ENCODE data around the gene KCNC4. TPM values are rescaled to one million over a fixed set of nuclear protein-coding genes. Genes with fewer than 3 reads are reported as not detected.

Gene KCNC4
- polyA plus RNA-seq, 3 donors: 3.7 to 4.9 (median 4.3) TPM

Other genes starting within 250 kb of the KCNC4 start
- 10 to 100 TPM; 36.7 to 73.6 (median 67.0) TPM for gene AHCYL1, start 225.5 kb upstream of the KCNC4 start, polyA plus RNA-seq
- gene STRIP1, start 175.7 kb upstream of the KCNC4 start, polyA plus RNA-seq: 10 to 100 TPM; 10.4 to 16.3 (median 11.7) TPM
- under 1 TPM in 2 of 3 donors, not detected in 1; 0.07 TPM for gene ALX3, start 139.6 kb upstream of the KCNC4 start, polyA plus RNA-seq
- gene UBL4B, start 97.9 kb upstream of the KCNC4 start, polyA plus RNA-seq: under 1 TPM; 0.07 to 0.45 (median 0.09) TPM
- gene SLC6A17, start 59.8 kb upstream of the KCNC4 start, polyA plus RNA-seq: under 1 TPM in 2 of 3 donors, not detected in 1; 0.36 to 0.91 TPM
- 1 to 10 TPM; 1.7 to 5.1 (median 4.0) TPM for gene RBM15, start 129.1 kb downstream of the KCNC4 start, polyA plus RNA-seq
- 1 to 10 TPM in 2 of 3 donors, under 1 TPM in 1; 0.35 to 7.5 (median 2.9) TPM for gene SLC16A4, start 180.7 kb downstream of the KCNC4 start, polyA plus RNA-seq
- 100 to 1,000 TPM; 135 to 332 (median 309) TPM for gene LAMTOR5, start 197.4 kb downstream of the KCNC4 start, polyA plus RNA-seq
- gene PROK1, start 240.8 kb downstream of the KCNC4 start, polyA plus RNA-seq: 1 to 10 TPM in 2 of 3 donors, under 1 TPM in 1; 0.06 to 5.1 (median 2.7) TPM